Neural cell (in vitro differentiated cells): ENCODE data around the gene RNLS.
"Not testable (repeated sequence)": the region's sequence is repeated elsewhere in the genome, so short reads cannot be mapped to it uniquely, and the experiment has no call there.

Experiments
- EP300 ChIP-seq: fragments of 450-650 bp; conservative IDR thresholded peaks from 2 replicates; pipeline ENCODE4 v1.6.1; 2014; ENCODE audit warnings: antibody characterized with exemption, mild to moderate bottlenecking, moderate library complexity; ENCODE audit not compliant: poor library complexity, severe bottlenecking
- EZH2 ChIP-seq: fragments of 200-600, 300-800 bp; shearing (Covaris generic), sonication (generic); IDR thresholded peaks from 2 replicates; pipeline ENCODE4 v1.6.1; 2014; ENCODE audit warnings: antibody characterized with exemption, low read length, borderline replicate concordance, mild to moderate bottlenecking; ENCODE audit not compliant: insufficient read depth, poor library complexity, severe bottlenecking
- MXI1 ChIP-seq: fragments of 450-650 bp; conservative IDR thresholded peaks from 2 replicates; pipeline ENCODE4 v1.6.1; 2014; ENCODE audit warnings: antibody characterized with exemption, mild to moderate bottlenecking; ENCODE audit not compliant: poor library complexity, severe bottlenecking
- POLR2AphosphoS5 ChIP-seq: IDR thresholded peaks from 2 replicates; pipeline ENCODE4 v1.6.1; 2012
- SMC3 ChIP-seq: fragments of 450-650 bp; conservative IDR thresholded peaks from 2 replicates; pipeline ENCODE4 v1.6.1; 2014; ENCODE audit warnings: antibody characterized with exemption, mild to moderate bottlenecking, moderate library complexity; ENCODE audit not compliant: poor library complexity
- TAF1 ChIP-seq: IDR thresholded peaks from 2 replicates; pipeline ENCODE4 v1.6.1; 2012; ENCODE audit warnings: low read depth
- TF ChIP-seq, protein P1 (sequence below): fragments of 450-650 bp; IDR thresholded peaks from 2 replicates; pipeline ENCODE4 v1.5.1; 2014; ENCODE audit warnings: antibody characterized with exemption, mild to moderate bottlenecking, moderate library complexity; ENCODE audit not compliant: poor library complexity, severe bottlenecking
- TF ChIP-seq, protein P2 (sequence below): IDR thresholded peaks from 2 replicates; pipeline ENCODE4 v1.6.1; 2012; ENCODE audit warnings: borderline replicate concordance

DNA sequence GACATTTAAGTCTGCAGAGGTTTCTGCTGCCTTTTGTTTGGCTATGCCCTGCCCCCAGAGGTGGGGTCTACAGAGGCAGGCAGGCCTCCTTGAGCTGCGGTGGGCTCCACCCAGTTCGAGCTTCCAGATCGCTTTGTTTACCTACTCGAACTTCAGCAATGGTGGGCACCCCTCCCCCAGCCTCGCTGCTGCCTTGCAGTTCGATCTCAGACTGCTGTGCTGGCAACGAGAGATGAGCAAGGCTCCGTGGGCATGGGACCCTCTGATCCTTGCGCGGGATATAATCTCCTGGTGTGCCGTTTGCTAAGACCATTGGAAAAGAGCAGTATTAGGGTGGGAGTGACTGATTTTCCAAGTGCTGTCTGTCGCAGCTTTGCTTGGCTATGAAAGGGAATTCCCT, 227.4 kb downstream of the RNLS start:
- not testable (repeated sequence) for TF ChIP-seq EZH2, TAF1, SMC3, EP300, POLR2AphosphoS5, MXI1
- TF ChIP-seq, protein P1, sequence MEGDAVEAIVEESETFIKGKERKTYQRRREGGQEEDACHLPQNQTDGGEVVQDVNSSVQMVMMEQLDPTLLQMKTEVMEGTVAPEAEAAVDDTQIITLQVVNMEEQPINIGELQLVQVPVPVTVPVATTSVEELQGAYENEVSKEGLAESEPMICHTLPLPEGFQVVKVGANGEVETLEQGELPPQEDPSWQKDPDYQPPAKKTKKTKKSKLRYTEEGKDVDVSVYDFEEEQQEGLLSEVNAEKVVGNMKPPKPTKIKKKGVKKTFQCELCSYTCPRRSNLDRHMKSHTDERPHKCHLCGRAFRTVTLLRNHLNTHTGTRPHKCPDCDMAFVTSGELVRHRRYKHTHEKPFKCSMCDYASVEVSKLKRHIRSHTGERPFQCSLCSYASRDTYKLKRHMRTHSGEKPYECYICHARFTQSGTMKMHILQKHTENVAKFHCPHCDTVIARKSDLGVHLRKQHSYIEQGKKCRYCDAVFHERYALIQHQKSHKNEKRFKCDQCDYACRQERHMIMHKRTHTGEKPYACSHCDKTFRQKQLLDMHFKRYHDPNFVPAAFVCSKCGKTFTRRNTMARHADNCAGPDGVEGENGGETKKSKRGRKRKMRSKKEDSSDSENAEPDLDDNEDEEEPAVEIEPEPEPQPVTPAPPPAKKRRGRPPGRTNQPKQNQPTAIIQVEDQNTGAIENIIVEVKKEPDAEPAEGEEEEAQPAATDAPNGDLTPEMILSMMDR = not testable (repeated sequence)
- TF ChIP-seq, protein P2, sequence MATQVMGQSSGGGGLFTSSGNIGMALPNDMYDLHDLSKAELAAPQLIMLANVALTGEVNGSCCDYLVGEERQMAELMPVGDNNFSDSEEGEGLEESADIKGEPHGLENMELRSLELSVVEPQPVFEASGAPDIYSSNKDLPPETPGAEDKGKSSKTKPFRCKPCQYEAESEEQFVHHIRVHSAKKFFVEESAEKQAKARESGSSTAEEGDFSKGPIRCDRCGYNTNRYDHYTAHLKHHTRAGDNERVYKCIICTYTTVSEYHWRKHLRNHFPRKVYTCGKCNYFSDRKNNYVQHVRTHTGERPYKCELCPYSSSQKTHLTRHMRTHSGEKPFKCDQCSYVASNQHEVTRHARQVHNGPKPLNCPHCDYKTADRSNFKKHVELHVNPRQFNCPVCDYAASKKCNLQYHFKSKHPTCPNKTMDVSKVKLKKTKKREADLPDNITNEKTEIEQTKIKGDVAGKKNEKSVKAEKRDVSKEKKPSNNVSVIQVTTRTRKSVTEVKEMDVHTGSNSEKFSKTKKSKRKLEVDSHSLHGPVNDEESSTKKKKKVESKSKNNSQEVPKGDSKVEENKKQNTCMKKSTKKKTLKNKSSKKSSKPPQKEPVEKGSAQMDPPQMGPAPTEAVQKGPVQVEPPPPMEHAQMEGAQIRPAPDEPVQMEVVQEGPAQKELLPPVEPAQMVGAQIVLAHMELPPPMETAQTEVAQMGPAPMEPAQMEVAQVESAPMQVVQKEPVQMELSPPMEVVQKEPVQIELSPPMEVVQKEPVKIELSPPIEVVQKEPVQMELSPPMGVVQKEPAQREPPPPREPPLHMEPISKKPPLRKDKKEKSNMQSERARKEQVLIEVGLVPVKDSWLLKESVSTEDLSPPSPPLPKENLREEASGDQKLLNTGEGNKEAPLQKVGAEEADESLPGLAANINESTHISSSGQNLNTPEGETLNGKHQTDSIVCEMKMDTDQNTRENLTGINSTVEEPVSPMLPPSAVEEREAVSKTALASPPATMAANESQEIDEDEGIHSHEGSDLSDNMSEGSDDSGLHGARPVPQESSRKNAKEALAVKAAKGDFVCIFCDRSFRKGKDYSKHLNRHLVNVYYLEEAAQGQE = not testable (repeated sequence)
